ENCODE results near the gene INTS2. TPM values are rescaled to one million over a fixed set of nuclear protein-coding genes. Genes with fewer than 3 reads are reported as not detected.

Gene INTS2
- total RNA-seq, 1 donor, result 9.8 TPM

- no peak for TF ChIP-seq CTCF (IDR thresholded peaks at IDR 0.05; ENCODE audit: extremely low read depth, low read depth, low read length)
- Histone ChIP-seq H3K4me2 (ENCODE audit: insufficient read depth, low read length) (no peak overlapping the region), H3K36me3 (ENCODE audit: insufficient read depth, low read length) (peaks cover 2% of the 10 kb centered on the region)
These were observed 84.9 kb downstream of the INTS2 start for GRCh38 chr17:61842899-61843298.

GRCh38 chr17:61839300-61839786 lies 88.4 kb downstream of the INTS2 start:
- H3K79me2 ChIP-seq (ENCODE audit: insufficient read depth, low read length), result no peaks in the 10 kb centered on the region
- no peaks in the 10 kb centered on the region for H3K27me3 ChIP-seq (ENCODE audit: insufficient read depth, low read length)
- H4K20me1 ChIP-seq (ENCODE audit: insufficient read depth, low read length), result no peaks in the 10 kb centered on the region
- H3K27ac ChIP-seq (ENCODE audit: low read depth, low read length), result no peak overlapping the region
- H3K4me3 ChIP-seq (ENCODE audit: insufficient read depth, low read length), result no peak overlapping the region
- H3K4me2 ChIP-seq (ENCODE audit: insufficient read depth, low read length), result no peak overlapping the region
- no peaks in the 10 kb centered on the region for H3K4me1 ChIP-seq (ENCODE audit: insufficient read depth, low read length)
- no peak for DNase-seq (ENCODE audit: insufficient read length, low spot score, missing footprints)
- H3K36me3 ChIP-seq (ENCODE audit: insufficient read depth, low read length), result no peaks in the 10 kb centered on the region
- TF ChIP-seq CTCF (IDR thresholded peaks at IDR 0.05; ENCODE audit: extremely low read depth, low read depth, low read length), result no peak
- H3K9me3 ChIP-seq (ENCODE audit: low read depth, low read length), result no peaks in the 10 kb centered on the region
- no peak overlapping the region for H2AFZ ChIP-seq (ENCODE audit: low read length)

More at GRCh38 chr17:61842899-61843298, 84.9 kb downstream of the INTS2 start:
- H2AFZ ChIP-seq (ENCODE audit: low read length), result no peak overlapping the region
- H3K4me3 ChIP-seq (ENCODE audit: insufficient read depth, low read length), result no peak overlapping the region
- no peaks in the 10 kb centered on the region for H3K27me3 ChIP-seq (ENCODE audit: insufficient read depth, low read length)
- no peaks in the 10 kb centered on the region for H4K20me1 ChIP-seq (ENCODE audit: insufficient read depth, low read length)
- no peak for DNase-seq (ENCODE audit: insufficient read length, low spot score, missing footprints)
- H3K79me2 ChIP-seq (ENCODE audit: insufficient read depth, low read length), result no peaks in the 10 kb centered on the region
- H3K9me3 ChIP-seq (ENCODE audit: low read depth, low read length), result no peaks in the 10 kb centered on the region
- H3K27ac ChIP-seq (ENCODE audit: low read depth, low read length), result no peak overlapping the region
- no peaks in the 10 kb centered on the region for H3K4me1 ChIP-seq (ENCODE audit: insufficient read depth, low read length)

GRCh38 chr17:61837175-61838051 lies 90.4 kb downstream of the INTS2 start:
- Histone ChIP-seq H3K79me2 (ENCODE audit: insufficient read depth, low read length) (no peaks in the 10 kb centered on the region), H2AFZ (ENCODE audit: low read length) (no peak overlapping the region), H3K36me3 (ENCODE audit: insufficient read depth, low read length) (no peaks in the 10 kb centered on the region), H3K4me3 (ENCODE audit: insufficient read depth, low read length) (no peak overlapping the region), H4K20me1 (ENCODE audit: insufficient read depth, low read length) (no peaks in the 10 kb centered on the region), H3K27ac (ENCODE audit: low read depth, low read length) (no peak overlapping the region), H3K27me3 (ENCODE audit: insufficient read depth, low read length) (no peaks in the 10 kb centered on the region), H3K9me3 (ENCODE audit: low read depth, low read length) (no peaks in the 10 kb centered on the region), H3K4me1 (ENCODE audit: insufficient read depth, low read length) (peaks cover 4% of the 10 kb centered on the region), H3K4me2 (ENCODE audit: insufficient read depth, low read length) (no peak overlapping the region)
- TF ChIP-seq CTCF (IDR thresholded peaks at IDR 0.05; ENCODE audit: extremely low read depth, low read depth, low read length), result peak; percentile 92
- peak; percentile 30 for DNase-seq (ENCODE audit: insufficient read length, low spot score, missing footprints)
